Memory B cell (primary cell): Measurements from ENCODE around the gene LTC4S.

Experiments
- ATAC-seq: fragments of 150-1000 bp; cut with Tn5 transposase; 2 replicates; pipeline ENCODE4 v1.10.0; 2021; ENCODE audit warnings: low read depth, mild to moderate bottlenecking, moderate library complexity
- DNase-seq, 2 donors: peaks; one replicate each; pipeline ENCODE4 v3.0.0; 2022; ENCODE audit warnings: low spot score in 2 of 2
- H3K27ac Mint-ChIP-seq: one replicate; pipeline ENCODE4 v1.8.0; 2022; ENCODE audit warnings: mild to moderate bottlenecking, moderate library complexity, mixed read lengths
- H3K27me3 Mint-ChIP-seq: one replicate; pipeline ENCODE4 v1.8.0; 2022; ENCODE audit warnings: mixed read lengths
- H3K36me3 Mint-ChIP-seq: one replicate; pipeline ENCODE4 v1.8.0; 2022; ENCODE audit warnings: mild to moderate bottlenecking, mixed read lengths
- H3K4me1 Mint-ChIP-seq: one replicate; pipeline ENCODE4 v1.8.0; 2022; ENCODE audit warnings: mixed read lengths
- H3K4me3 Mint-ChIP-seq: one replicate; pipeline ENCODE4 v1.8.0; 2022; ENCODE audit warnings: mild to moderate bottlenecking, moderate library complexity, mixed read lengths
- H3K9me3 Mint-ChIP-seq: one replicate; pipeline ENCODE4 v1.8.0; 2022; ENCODE audit warnings: mixed read lengths

The LTC4S gene

DNA sequence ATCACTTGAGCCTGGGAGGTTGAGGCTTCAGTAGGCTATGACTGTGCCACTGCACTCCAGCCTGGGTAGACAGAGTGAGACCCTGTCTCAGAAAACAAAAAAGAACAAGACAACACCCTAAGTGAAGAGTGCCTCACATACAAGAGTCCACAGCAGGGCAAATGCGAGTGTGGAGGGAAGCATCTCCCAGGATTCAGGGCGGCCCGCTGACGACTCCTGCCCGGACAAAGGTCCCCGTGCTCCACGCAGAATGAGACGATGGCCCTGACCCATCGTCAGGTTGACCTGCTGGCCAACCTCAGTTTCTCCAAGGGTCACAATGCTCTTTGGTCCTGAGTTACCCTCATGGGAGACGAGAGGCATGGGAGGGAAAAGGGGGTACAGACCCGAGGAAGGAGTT, 46.5 kb downstream of the LTC4S start:
- Mint-ChIP-seq H3K4me1 (peaks cover 12% of the 10 kb centered on the region), H3K27ac (no peak overlapping the region), H3K27me3 (no peaks in the 10 kb centered on the region), H3K9me3 (peaks cover 2% of the 10 kb centered on the region), H3K4me3 (no peak overlapping the region), H3K36me3 (peaks cover 30% of the 10 kb centered on the region)
- no peak for ATAC-seq
- no peak for DNase-seq

- peaks cover 12% of the 10 kb centered on the region for H3K4me1 Mint-ChIP-seq
- H3K36me3 Mint-ChIP-seq: peaks cover 30% of the 10 kb centered on the region
- DNase-seq (no peak), ATAC-seq (no peak)
- no peaks in the 10 kb centered on the region for H3K27me3 Mint-ChIP-seq
- peaks cover 2% of the 10 kb centered on the region for H3K9me3 Mint-ChIP-seq
- no peak overlapping the region for H3K27ac Mint-ChIP-seq
- H3K4me3 Mint-ChIP-seq: no peak overlapping the region
These were observed 47.0 kb downstream of the LTC4S start for GRCh38 chr5:179840766-179841165.

DNA sequence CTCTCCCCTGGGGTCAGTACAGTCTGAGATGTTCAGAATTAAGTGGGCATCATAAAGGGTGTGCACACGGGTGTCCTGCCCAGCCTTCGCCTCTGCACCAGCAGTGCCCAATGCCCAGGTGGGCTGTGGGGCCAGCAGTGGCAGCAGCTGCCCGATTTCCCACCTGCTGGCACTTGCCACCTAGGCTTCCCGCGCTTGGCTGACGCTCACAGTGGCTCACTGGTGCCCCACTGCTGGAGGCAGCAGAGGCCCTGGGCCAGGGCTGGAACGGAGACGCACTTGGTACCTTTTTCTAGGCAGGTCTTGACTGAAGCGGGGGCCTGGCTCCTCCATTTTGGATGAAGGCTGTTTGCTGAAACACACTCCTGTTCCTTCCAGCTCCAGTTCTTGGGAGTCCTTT, 47.8 kb downstream of the LTC4S start:
- Mint-ChIP-seq H3K9me3 (peaks cover 2% of the 10 kb centered on the region), H3K36me3 (peaks cover 31% of the 10 kb centered on the region)

More for the DNA sequence above, 47.8 kb downstream of the LTC4S start:
- DNase-seq: no peak
- no peaks in the 10 kb centered on the region for H3K27me3 Mint-ChIP-seq
- H3K4me1 Mint-ChIP-seq: peaks cover 6% of the 10 kb centered on the region
- H3K4me3 Mint-ChIP-seq: no peak overlapping the region
- no peak for ATAC-seq
- H3K27ac Mint-ChIP-seq: no peak overlapping the region
